HepG2 (cell line): ENCODE results near the gene KIAA1328. TPM values are rescaled to one million over a fixed set of nuclear protein-coding genes. Genes with fewer than 3 reads are reported as not detected.
A peak's percentile ranks its signal among the peaks of the same experiment; 100 is the strongest.

ENCODE experiments used
- ARNT2 ChIP-seq: sonication (generic); formaldehyde crosslinking; IDR thresholded peaks from 2 replicates; pipeline ENCODE4 v1.8.0; 2022; ENCODE audit warnings: mild to moderate bottlenecking, low read depth, missing genetic modification reagents, moderate library complexity
- ATAD3A ChIP-seq: sonication (generic); formaldehyde crosslinking; IDR thresholded peaks from 2 replicates; pipeline ENCODE4 v1.4.0; 2020; ENCODE audit warnings: missing genetic modification reagents
- ATF2 ChIP-seq: sonication (generic); formaldehyde crosslinking; IDR thresholded peaks from 2 replicates; pipeline ENCODE4 v1.4.0; 2020; ENCODE audit warnings: missing genetic modification reagents
- CBFB ChIP-seq: sonication (generic); formaldehyde crosslinking; IDR thresholded peaks from 2 replicates; pipeline ENCODE4 v1.4.0; 2020; ENCODE audit warnings: missing genetic modification reagents
- E2F5 ChIP-seq: sonication (generic); formaldehyde crosslinking; conservative IDR thresholded peaks from 2 replicates; pipeline ENCODE4 v1.4.0; 2020; ENCODE audit warnings: missing genetic modification reagents
- ELF4 ChIP-seq: sonication (generic); formaldehyde crosslinking; IDR thresholded peaks from 2 replicates; pipeline ENCODE4 v1.5.0; 2020; ENCODE audit warnings: missing genetic modification reagents, mild to moderate bottlenecking, moderate library complexity, borderline replicate concordance
- GLI4 ChIP-seq: sonication (generic); formaldehyde crosslinking; IDR thresholded peaks from 2 replicates; pipeline ENCODE4 v1.5.1; 2020; ENCODE audit warnings: missing genetic modification reagents, mild to moderate bottlenecking, moderate library complexity, borderline replicate concordance
- KAT2B ChIP-seq: fragments of 150-350 bp; IDR thresholded peaks from 2 replicates; pipeline ENCODE4 v1.6.1; 2014; ENCODE audit warnings: low read depth, low read length, borderline replicate concordance
- LBX2 ChIP-seq: sonication (generic); formaldehyde crosslinking; IDR thresholded peaks from 2 replicates; pipeline ENCODE4 v1.5.0; 2020; ENCODE audit warnings: missing genetic modification reagents, mild to moderate bottlenecking, borderline replicate concordance
- MAFK ChIP-seq, 2 experiments: IDR thresholded peaks in 1 of 2; conservative IDR thresholded peaks in 1 of 2; 2 replicates each; pipeline ENCODE4 v1.6.1; 2011; ENCODE audit warnings: improper control_type of control experiment in 2 of 2, low read length in 2 of 2
- MATR3 ChIP-seq: sonication (generic); formaldehyde crosslinking; IDR thresholded peaks from 2 replicates; pipeline ENCODE4 v1.4.0; 2020; ENCODE audit warnings: missing genetic modification reagents
- MIER3 ChIP-seq: IDR thresholded peaks from 2 replicates; pipeline ENCODE4 v1.6.1; 2016; ENCODE audit warnings: missing compliant biosample characterization, borderline replicate concordance
- NFE2 ChIP-seq: sonication (generic); formaldehyde crosslinking; IDR thresholded peaks from 2 replicates; pipeline ENCODE4 v1.4.0; 2020; ENCODE audit warnings: missing genetic modification reagents
- PHF5A ChIP-seq: IDR thresholded peaks from one replicate; pipeline ENCODE4 v1.6.1; 2018; ENCODE audit warnings: low read depth, missing genetic modification reagents; ENCODE audit not compliant: unreplicated experiment
- RBM39 ChIP-seq: fragments of 200-400 bp; formaldehyde crosslinking; IDR thresholded peaks from one replicate; pipeline ENCODE4 v1.6.1; 2018; ENCODE audit warnings: antibody characterized with exemption, mild to moderate bottlenecking, low read depth, low read length; ENCODE audit not compliant: poor library complexity, severe bottlenecking
- RFX1 ChIP-seq: fragments of 450-650 bp; IDR thresholded peaks from 2 replicates; pipeline ENCODE4 v1.6.1; 2017
- SALL2 ChIP-seq: sonication (generic); formaldehyde crosslinking; IDR thresholded peaks from 2 replicates; pipeline ENCODE4 v1.8.1; 2023; ENCODE audit warnings: mild to moderate bottlenecking, missing genetic modification reagents, inconsistent platforms
- SUZ12 ChIP-seq: fragments of 150-350 bp; IDR thresholded peaks from 2 replicates; pipeline ENCODE4 v1.6.1; 2014; ENCODE audit warnings: low read depth, low read length
- ZBTB4 ChIP-seq: sonication (generic); formaldehyde crosslinking; IDR thresholded peaks from 2 replicates; pipeline ENCODE4 v1.4.0; 2020; ENCODE audit warnings: missing genetic modification reagents, mild to moderate bottlenecking, borderline replicate concordance
- ZFX ChIP-seq: sonication (generic); formaldehyde crosslinking; IDR thresholded peaks from 2 replicates; pipeline ENCODE4 v1.4.0; 2020; ENCODE audit warnings: mild to moderate bottlenecking, low read depth, missing genetic modification reagents, moderate library complexity
- ZNF20 ChIP-seq: sonication (generic); formaldehyde crosslinking; IDR thresholded peaks from 2 replicates; pipeline ENCODE4 v1.4.0; 2020; ENCODE audit warnings: mild to moderate bottlenecking, moderate library complexity, missing genetic modification reagents
- ZNF605 ChIP-seq: sonication (generic); formaldehyde crosslinking; IDR thresholded peaks from 2 replicates; pipeline ENCODE4 v1.8.0; 2022; ENCODE audit warnings: mild to moderate bottlenecking, missing genetic modification reagents
- ZNF616 ChIP-seq: sonication (generic); formaldehyde crosslinking; IDR thresholded peaks from 2 replicates; pipeline ENCODE4 v1.5.0; 2020; ENCODE audit warnings: low read depth, mild to moderate bottlenecking, missing genetic modification reagents
- ZNF83 ChIP-seq: sonication (generic); formaldehyde crosslinking; IDR thresholded peaks from 2 replicates; pipeline ENCODE4 v1.4.0; 2020; ENCODE audit warnings: missing genetic modification reagents, mild to moderate bottlenecking, borderline replicate concordance
- ZNF879 ChIP-seq: sonication (generic); formaldehyde crosslinking; IDR thresholded peaks from 2 replicates; pipeline ENCODE4 v1.8.1; 2023; ENCODE audit warnings: missing genetic modification reagents
- polyA plus RNA-seq, 8 experiments: library from polyadenylated mRNA; depleted of rRNA in 3 of 8; stranded (reverse) in 7 of 8; unstranded in 1 of 8; fragments of >200 nt; fragmentation: Illumina TruSeq in 4 of 8; extraction: Trizol in 4 of 8; gene quantifications; 2 replicates each; pipeline versions ENCODE4 v1.2.1 to v1.2.3, GENCODE V29; 2011 to 2016; ENCODE audit warnings: low read depth in 4 of 8, missing spikeins in 1 of 8, mixed read lengths in 1 of 8; ENCODE audit not compliant: insufficient read depth in 1 of 8
- total RNA-seq, 5 experiments: library from RNA; depleted of rRNA; stranded (reverse); fragments of >200 nt; fragmentation: Illumina TruSeq; extraction: Trizol; gene quantifications; 2 replicates each; pipeline ENCODE4 v1.2.3, GENCODE V29; 2016; ENCODE audit warnings: low read depth in 1 of 5

The KIAA1328 gene
- total and polyA plus RNA-seq, 2 of the 13 experiments (the other 11 are each of a cell fraction or from before 2014, with no cell fraction given), result 4.1 to 6.0 TPM

- peak; percentile 38 for TF ChIP-seq RBM39
- no peak; the same call in 1 of the 2 replicates for TF ChIP-seq ATF2 (CRISPR knock-in tag)
- no peak; the same call in 1 of the 2 replicates for TF ChIP-seq SALL2 (CRISPR knock-in tag)
- TF ChIP-seq ARNT2 (CRISPR knock-in tag), result peak; percentile 77; the same call in 1 of the 2 replicates
- no peak for TF ChIP-seq ZNF20 (CRISPR knock-in tag)
- TF ChIP-seq CBFB (CRISPR knock-in tag), result no peak
- no peak for TF ChIP-seq KAT2B
- no peak for TF ChIP-seq ELF4
- no peak for TF ChIP-seq SUZ12
- TF ChIP-seq MAFK (conservative IDR thresholded peaks at IDR 0.05 in 1 of 2, IDR thresholded peaks at IDR 0.05 in 1 of 2; ENCODE audit: low read length in 2 of 2), result no peak
- no peak for TF ChIP-seq MATR3 (CRISPR knock-in tag)
- TF ChIP-seq GLI4, result 0 out of 2 replicates have a peak, but pooled peaks have one; percentile 51
- TF ChIP-seq ZNF605 (CRISPR knock-in tag), result 0 out of 2 replicates have a peak, but pooled peaks have one; percentile 53
- 0 out of 2 replicates have a peak, but pooled peaks have one; percentile 16 for TF ChIP-seq E2F5 (CRISPR knock-in tag)
- TF ChIP-seq NFE2, result no peak
- no peak for TF ChIP-seq ZBTB4
- peak; percentile 81 for TF ChIP-seq ZFX (CRISPR knock-in tag)
- TF ChIP-seq ATAD3A (CRISPR knock-in tag), result no peak
- TF ChIP-seq LBX2, result no peak
- peak; percentile 36; the same call in 1 of the 2 replicates for TF ChIP-seq ZNF616
- 0 out of 2 replicates have a peak, but pooled peaks have one; percentile 35 for TF ChIP-seq ZNF83 (CRISPR knock-in tag)
- peak; percentile 47 for TF ChIP-seq PHF5A (CRISPR knock-in tag)
- TF ChIP-seq MIER3, result no peak; the same call in 1 of the 2 replicates
- TF ChIP-seq RFX1, result no peak
- 0 out of 2 replicates have a peak, but pooled peaks have one; percentile 22 for TF ChIP-seq ZNF879 (CRISPR knock-in tag)
Measured at GRCh38 chr18:36828630-36829361, at the start of gene KIAA1328, which contains the start of gene TPGS2 (continued).
